Measurements from ENCODE around the gene WDR72.
"Not testable (repeated sequence)": the region's sequence is repeated elsewhere in the genome, so short reads cannot be mapped to it uniquely, and the experiment has no call there.

Gene WDR72

GRCh38 chr15:53695365-53695764 lies 64.1 kb downstream of the WDR72 start:
- DNase-seq, result no peak

DNA sequence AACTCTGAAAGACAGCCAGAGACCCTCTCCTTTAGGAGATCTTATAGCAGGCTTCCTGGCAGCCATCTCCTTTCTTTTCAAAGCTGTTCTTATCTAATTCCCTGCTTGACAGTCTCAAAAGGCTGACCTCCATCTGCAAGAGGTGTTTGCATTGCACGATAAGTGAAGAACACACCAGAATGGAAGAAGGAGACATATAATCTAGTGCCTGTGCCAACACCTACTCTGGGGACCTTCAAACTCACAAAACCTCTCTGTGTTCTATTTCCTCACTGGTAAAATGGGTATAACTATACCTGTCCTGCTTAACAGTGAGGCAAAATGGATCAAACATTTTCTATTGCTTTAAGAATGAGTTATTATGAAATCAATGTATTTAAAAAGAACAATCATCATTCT lies 65.0 kb downstream of the WDR72 start:
- no peak for DNase-seq

DNA sequence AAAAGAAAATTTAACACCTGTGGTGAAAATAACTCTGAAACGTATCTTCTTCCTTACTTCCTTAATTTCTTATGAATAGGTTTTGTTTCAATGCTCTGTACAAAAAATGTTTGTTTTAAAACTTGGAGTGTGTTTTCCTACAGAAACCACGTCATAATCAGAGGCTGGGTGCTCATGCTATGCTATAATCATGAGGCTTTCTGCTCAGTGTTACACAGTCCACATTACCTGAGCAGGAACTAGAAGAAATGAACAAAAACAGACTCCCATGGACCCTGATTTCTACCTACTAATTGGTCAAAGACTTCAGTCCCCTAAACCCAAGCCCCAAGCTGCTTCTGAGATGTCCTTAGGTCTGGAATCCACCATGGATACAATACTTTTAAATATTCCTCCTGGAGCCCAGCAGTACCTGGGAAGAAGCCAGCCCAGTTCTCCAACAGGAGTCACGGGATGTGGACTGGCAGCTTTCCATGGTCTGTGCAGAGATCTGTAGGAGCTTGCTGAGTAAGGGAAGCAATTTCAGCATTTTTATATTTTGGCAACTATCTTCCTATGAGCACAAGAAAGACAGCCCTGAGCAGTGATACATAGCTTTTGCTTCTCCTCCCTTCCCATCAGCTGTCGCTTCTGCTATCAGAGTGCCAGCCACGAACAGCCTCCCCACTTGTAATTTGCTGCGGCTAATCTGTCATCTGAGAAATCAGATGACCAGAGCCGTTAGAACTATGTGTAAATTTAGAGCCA lies 65.6 kb downstream of the WDR72 start:
- no peak for DNase-seq

DNA sequence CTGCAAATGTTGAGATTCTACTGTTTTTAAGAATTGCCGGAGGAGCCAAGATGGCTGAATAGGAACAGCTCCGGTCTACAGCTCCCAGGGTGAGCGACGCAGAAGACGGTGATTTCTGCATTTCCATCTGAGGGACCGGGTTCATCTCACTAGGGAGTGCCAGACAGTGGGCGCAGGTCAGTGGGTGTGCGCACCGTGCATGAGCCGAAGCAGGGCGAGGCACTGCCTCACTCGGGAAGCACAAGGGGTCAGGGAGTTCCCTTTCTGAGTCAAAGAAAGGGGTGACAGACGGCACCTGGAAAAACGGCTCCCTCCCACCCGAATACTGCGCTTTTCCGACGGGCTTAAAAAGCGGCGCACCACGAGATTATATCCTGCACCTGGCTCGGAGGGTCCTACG lies 75.3 kb downstream of the WDR72 start:
- not testable (repeated sequence) for DNase-seq

DNA sequence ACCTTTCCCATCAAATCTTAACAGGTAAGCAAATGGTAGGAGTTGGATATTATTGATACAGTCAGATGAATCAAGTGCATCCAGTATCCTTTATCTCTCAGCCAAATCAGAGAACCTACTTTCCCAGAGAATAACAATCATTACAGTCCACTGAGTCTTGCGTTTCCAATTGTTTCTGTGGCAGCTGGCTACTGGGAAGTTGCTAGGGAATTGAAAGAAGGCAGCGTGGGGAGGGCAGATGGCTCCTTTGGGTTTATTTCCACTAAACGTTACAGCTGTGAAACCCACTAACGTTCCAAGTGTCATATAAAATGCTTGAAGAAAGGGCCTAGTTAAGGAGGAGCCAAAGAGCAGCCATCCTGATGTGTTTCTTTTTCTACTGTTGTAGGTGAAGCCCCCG lies 78.4 kb downstream of the WDR72 start:
- DNase-seq, result no peak

DNA sequence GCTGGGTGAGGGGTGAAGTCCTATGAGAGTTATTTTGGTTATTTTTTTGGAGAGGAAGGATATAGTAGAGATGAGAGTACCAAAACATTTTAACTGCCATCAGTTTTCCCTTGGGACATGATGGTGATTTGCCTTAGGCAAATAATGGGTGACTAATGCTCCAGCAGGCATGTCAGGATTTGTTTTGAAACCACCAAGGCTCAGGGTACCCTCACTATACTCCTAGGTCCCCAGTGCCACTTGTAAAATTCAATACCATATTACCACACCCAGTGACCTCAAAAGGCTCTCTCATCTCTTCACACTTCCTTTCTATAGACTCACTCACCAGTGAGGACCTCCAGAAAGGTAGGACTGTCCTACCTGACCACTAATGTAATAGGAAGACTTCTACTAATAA lies 83.6 kb downstream of the WDR72 start:
- no peak for DNase-seq

- DNase-seq, result no peak
Observed at GRCh38 chr15:53671545-53671944, 87.9 kb downstream of the WDR72 start.

DNA sequence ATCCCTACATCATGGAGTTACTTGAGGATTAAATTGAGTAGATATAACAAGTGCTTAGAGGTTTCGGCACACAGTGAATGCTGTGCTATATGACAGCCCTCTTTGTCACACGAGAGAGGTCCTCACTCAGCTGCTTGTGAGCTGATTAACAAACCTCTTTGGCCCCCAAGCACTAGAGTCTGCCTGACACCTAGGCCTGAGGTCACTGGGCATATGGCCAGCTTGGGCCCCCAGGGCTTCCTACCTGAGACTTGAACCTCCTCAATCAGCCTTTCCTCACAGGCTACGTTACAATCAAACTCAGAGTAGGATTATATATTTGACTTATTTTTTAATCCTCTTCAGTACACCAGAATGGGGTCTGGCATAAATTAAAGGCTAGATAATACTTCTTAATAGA lies 88.8 kb downstream of the WDR72 start:
- DNase-seq, result no peak

DNA sequence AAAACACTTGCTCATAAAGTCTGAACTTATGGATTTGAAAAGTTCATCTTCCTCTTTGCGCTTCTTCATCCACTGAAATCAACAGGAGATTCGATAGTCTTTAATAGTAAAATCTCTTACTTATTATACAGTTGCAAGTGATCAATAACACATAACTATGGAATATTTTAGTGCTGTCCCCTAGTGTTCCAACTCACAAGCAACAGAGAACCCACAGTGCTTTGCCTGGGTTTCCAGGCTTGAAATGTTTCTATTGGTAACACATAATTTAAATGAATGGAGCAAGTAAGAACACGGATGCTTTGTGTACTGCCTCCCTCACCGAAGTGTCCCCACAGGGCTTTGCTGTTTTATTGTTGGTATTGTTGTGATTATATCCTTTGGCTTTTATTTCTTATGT lies 93.5 kb downstream of the WDR72 start:
- no peak for DNase-seq

DNA sequence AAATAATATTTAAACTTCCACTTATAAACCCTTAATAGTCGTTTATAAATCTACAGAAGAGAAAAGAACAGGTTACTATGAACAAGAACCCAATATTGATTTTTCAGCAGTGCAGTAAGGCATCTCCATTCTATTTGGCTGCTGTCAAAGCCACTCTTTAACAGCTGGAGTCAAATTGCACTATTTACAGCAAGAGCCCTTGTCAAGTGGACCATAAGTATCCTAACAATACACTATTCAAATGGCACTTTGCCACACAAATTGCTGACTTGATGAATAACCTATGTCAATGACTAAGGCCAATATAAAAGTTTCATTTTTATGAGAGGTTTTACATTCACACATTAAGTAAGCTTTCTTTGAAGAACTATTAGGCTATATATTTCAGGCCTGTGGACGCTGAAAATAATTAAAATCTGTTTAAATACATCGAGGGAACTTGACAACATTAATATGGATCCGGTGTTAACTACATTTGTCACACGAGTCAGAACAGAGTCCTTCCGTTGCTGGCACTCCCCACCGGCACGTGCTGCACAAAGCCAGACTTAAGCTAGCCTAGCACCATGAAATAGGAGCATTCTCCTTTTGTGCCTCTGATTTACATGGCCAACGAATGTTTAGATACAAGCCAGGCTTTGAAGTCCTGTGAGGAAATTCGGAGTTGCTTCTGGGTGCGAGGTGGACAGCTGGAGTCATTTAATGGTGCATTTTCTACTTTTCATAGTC lies 100.5 kb downstream of the WDR72 start:
- DNase-seq, result no peak

DNA sequence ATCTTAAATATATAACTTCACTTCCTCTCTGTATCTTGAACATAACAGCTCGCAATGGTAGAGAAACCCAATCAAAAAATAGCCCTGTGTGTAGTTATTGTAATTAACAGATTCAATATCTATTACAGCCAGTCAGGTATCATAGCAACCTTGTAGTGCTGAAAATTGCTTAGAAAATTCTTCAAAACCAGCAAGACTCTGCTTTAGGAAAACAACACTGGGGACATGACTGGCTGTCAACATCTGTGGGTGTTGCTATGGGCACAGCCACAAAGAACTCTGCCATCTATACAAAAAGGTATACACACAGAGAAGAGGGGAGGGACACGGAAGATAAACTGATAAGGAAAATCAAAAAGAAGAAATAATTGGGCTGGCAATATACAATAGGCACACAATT lies 101.2 kb downstream of the WDR72 start:
- DNase-seq, result no peak

- DNase-seq, result no peak
Observed at GRCh38 chr15:53648934-53649333, 110.5 kb downstream of the WDR72 start.

GRCh38 chr15:53644660-53645059 lies 114.8 kb downstream of the WDR72 start:
- no peak for DNase-seq

DNA sequence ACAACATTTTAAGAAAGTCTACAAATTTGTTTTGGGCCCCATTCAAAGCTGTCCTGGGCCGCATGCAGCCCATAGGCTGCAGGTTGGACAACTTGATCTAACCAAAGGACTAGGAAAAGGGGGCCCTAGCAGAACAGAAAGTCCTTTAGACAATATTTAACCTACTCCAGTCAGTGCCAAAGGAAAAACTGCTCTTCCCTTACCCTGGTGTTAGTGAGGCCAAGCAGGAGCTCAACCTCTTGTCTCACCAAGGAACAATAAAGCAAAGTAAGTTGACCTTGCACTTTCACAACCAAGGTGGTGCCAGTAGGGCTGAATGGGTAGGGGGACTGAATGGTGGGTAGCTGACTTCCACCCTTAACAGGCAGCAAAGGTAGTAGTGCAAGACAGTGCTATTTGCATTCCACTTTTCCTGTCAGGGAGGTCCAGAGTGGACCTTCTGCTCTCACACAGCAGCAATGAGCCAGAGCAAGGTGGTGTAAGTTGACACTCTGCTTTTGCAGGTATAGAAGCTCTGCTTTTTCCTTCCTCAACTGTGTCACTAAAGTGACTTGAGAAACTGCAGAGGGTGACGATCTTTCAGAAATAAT lies 124.9 kb downstream of the WDR72 start:
- no peak for DNase-seq

DNA sequence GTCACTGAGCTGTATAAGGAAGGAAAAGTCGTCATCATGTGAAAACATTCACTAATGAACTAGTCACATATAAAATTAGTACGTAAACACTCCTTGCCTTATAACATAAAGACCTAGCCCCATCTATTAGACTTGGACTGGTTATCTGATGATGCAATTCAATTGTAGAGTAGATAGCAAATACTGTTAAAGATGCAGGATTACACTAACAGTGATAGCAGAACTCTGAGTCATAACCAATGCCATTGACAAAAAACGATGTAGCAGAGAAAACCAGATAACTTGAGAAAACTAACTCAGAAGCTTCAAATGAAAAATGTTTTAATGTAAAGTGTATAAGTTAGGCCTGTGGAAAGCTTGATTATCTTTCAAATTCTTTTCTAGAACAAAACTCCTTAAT lies 132.2 kb downstream of the WDR72 start:
- DNase-seq, result no peak

DNA sequence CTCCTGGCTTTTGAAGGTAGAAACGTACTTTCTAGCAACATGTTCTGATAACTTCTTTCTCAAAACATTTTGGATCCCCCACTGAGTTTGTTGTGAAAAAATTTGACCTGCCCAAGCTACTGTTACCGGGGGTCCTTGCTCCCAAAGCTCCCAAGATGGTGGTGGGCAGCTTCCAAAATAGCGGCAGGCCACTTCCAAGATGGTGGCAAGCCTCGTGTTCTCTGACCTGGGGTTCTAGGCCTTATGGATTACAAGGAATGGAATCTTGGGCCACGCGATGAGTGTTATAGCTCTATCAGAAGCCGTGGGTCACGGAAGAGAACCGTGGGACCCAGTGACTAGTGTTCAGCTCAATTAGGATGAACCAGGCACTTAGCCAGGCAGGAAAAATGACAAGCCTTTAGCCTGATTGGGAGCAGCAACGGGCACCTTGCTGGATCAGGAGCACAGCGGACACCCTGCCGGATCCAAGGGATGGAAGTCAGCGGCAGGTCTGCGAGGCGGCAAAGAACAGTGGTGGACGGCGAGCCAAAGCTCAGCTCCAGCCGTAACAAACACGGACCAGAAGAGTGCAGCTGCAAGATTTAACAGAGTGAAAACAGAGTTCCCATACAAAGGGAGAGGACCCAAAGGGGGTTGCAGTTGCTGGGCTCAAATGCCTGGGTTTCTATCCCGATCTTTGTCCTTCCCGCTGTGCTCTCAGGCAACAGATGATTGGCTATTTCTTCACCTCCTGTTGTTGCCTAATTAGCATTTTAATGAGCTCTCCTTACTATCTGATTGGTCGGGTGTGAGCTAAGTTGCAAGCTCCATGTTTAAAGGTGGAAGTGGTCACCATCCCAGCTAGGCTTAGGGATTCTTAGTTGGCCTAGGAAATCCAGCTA lies 133.3 kb downstream of the WDR72 start:
- no peak for DNase-seq

DNA sequence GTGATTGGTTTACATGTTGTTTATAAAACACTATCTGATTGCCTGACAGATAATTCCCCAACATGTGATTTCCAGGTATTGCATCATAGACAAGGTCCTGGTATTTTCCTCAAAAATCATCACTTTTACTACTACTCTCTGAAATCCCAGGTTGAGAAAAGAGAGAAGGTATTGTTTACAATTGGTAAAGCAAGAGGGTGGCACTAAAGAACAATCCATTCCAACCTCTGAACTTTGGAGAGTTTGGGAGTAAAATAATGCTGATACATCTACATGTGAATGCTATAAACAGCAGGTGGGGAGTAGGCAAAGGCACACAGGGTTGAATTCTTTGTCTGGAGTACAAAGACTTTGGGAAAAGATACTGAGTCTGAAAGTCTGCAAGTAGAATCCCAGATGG lies 134.2 kb downstream of the WDR72 start:
- DNase-seq, result no peak

- DNase-seq, result no peak
Observed at GRCh38 chr15:53618461-53618860, 141.0 kb downstream of the WDR72 start.

DNA sequence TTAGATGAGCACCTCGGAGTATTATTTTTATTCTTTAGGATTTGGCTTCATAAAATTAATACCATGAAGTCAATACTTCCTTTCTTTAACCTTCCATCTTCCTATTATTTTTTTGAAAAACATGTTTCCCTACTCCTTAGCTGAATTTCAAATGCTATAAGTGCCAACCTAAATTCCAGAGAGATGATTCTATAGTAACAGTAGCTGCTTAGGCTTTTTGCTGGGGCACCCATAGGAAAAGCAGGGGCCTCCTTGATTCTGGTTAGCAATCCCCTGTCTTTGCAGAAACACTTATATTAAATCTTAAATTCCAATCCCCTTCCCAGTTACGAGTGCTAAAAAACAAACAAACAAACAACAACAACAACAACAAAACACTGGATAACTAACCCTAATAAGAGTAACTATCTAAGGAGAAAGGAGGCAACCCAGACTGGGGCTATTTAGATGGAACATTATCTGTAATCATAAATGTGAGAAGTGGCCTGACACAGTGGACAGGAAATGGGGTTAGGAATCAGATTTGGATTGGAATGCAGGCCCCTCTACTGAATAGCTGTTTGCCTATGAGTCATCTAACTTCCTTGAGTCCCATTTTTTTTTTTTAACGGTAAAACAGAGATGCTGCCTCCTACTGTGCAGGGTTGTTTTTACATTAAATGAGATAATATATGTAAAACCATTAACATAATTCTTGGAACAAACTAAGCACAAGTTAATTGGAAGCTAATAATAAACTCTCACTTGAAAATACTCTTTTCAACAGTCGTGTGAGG lies 148.1 kb downstream of the WDR72 start:
- no peak for DNase-seq

GRCh38 chr15:53591041-53591440 lies 168.4 kb downstream of the WDR72 start:
- no peak for DNase-seq

- DNase-seq, result no peak
Observed at GRCh38 chr15:53590380-53590779, 169.1 kb downstream of the WDR72 start.

DNA sequence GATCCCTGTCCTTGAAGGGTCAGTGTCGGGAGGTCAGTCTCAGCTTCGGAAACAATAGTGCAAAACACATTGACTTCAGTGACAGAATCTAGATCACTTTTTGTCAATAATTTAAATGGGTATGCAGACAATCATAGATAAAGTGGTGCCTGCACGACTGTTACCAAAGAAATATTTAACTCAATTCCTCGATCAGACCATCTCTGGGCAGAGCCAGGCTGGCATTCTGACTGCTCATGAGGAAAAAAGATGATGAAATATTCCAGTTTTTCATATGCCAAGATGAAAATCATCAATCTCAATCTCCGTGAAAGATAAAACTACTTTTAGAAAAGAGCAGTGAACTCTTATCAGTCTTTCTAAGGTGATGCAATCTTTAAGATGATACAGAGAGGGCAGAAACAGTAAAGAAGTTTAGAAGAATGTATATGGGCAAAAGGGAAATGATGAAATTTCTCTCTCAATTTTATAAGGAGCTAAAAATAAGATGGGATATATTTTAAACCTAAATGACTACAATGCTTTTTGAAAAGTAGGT lies 169.9 kb downstream of the WDR72 start:
- DNase-seq, result no peak

All from CD4-positive, alpha-beta T cell treated with Interleukin-6 for 4 hours (primary cell).